ENCODE data around the gene FBXO24. TPM values are rescaled to one million over a fixed set of nuclear protein-coding genes. Genes with fewer than 3 reads are reported as not detected.

Gene FBXO24
- total and polyA plus RNA-seq, 2 of the 8 experiments (the other 6 are each of a cell fraction or from before 2014, with no cell fraction given): 0.35 to 0.57 TPM

DNA sequence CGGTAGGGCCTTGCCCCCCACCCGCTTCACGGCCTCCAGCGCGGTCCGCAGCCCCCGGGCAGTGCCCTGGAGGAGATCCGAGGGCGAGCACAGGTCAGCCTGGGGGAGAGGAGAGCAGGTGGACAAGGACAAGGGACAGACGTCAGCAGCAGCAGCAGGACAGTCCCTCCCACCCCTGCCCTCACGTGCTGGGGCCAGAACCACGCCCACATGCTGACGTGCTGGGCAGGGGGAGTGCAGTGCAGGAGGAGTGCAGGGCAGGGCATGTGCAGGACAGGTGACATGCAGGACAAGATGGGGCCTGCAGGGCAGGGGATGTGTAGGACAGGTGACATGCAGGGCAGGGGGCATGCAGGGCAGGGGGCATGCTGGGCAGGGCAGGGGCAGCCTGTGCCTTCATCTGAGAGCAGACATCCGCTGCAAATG lies 10.9 kb upstream of the FBXO24 start:
- Histone ChIP-seq H2BK12ac (ENCODE audit: low read depth, low read length) (no peak overlapping the region), H4K5ac (ENCODE audit: insufficient read length, low read depth, low read length) (no peak overlapping the region), H2AK5ac (ENCODE audit: low read depth, low read length) (no peak overlapping the region), H2BK120ac (replicated peaks; ENCODE audit: low read depth, low read length) (no peak overlapping the region), H2BK5ac (ENCODE audit: low read depth, low read length) (no peak overlapping the region), H2BK20ac (ENCODE audit: low read length) (no peak overlapping the region), H3K4me2 (ENCODE audit: insufficient read depth in 1 of 2, low read depth in 2 of 2, low read length in 2 of 2) (no peak overlapping the region), H3K79me1 (ENCODE audit: low read depth, low read length) (peaks cover 3% of the 10 kb centered on the region; the same call in 1 of the 2 replicates), H3K23ac (ENCODE audit: insufficient read length) (no peak overlapping the region), H3K4me3 (ENCODE audit: extremely low read depth in 1 of 4, insufficient read depth in 2 of 4, low read depth in 3 of 4, low read length in 4 of 4) (no peak overlapping the region), H3K4me1 (replicated peaks in 1 of 4; ENCODE audit: control insufficient read depth in 3 of 4, insufficient read depth in 4 of 4, low read length in 3 of 4) (peaks cover 0 to 26% (median 20%) of the 10 kb centered on the region in 4 experiments; a peak in 6 of 7 replicates), H3K14ac (ENCODE audit: insufficient read length) (no peak overlapping the region), H3K9ac (replicated peaks in 1 of 4; ENCODE audit: extremely low read depth in 1 of 4, low read depth in 3 of 4, low read length in 3 of 4) (no peak overlapping the region), H3K27ac (ENCODE audit: low read depth, low read length) (no peak overlapping the region), H2BK15ac (ENCODE audit: low read length) (no peak overlapping the region), H3K79me2 (ENCODE audit: control insufficient read depth in 1 of 2, insufficient read depth in 2 of 2, low read length in 2 of 2) (no peaks in the 10 kb centered on the region), H2AFZ (ENCODE audit: low read length) (no peak overlapping the region), H3K36me3 (ENCODE audit: control insufficient read depth in 2 of 4, insufficient read depth in 4 of 4, low read length in 3 of 4) (peaks cover 3 to 24% (median 19%) of the 10 kb centered on the region in 4 experiments; a peak in 5 of 8 replicates), H4K91ac (replicated peaks; ENCODE audit: insufficient read length, low read length) (no peak overlapping the region), H3K9me3 (ENCODE audit: insufficient read depth in 2 of 2, low read depth in 1 of 2, low read length in 1 of 2) (no peaks in the 10 kb centered on the region), H3K23me2 (ENCODE audit: low read depth, low read length) (peaks cover 2% of the 10 kb centered on the region; the same call in 1 of the 2 replicates), H4K8ac (ENCODE audit: extremely low read depth, insufficient read depth, low read length) (no peak overlapping the region), H3K56ac (replicated peaks; ENCODE audit: insufficient read length, low read depth, low read length) (no peak overlapping the region), H4K20me1 (replicated peaks in 1 of 2; ENCODE audit: control insufficient read depth in 1 of 2, insufficient read depth in 2 of 2, low read length in 2 of 2) (peaks cover 0 to 11% of the 10 kb centered on the region in 2 experiments), H3K4ac (replicated peaks; ENCODE audit: insufficient read length, low read depth, low read length) (no peak overlapping the region), H3K27me3 (replicated peaks in 1 of 4; ENCODE audit: control insufficient read depth in 3 of 4, extremely low read depth in 1 of 4, insufficient read depth in 3 of 4, low read length in 3 of 4) (peaks cover 0 to 4% (median under 1%) of the 10 kb centered on the region in 4 experiments; a peak in 1 of 7 replicates), H3K18ac (ENCODE audit: extremely low read depth, low read length) (no peak overlapping the region)
- FAIRE-seq (no peak), DNase-seq (ENCODE audit: low read depth in 1 of 2, low spot score in 2 of 2) (no peak)
- CTCF ChIA-PET (ENCODE audit: partially characterized antibody): interaction anchor here (1.3 to 4.8 kb wide), 2 partner anchors 9 to 11 kb away, joined by 5 to 53 read pairs; partner anchors contain the start of genes FBXO24 and LRCH4
- 84% methylated on average over 8 of the region's 14 CpGs; no CpG with 5 or more reads in 1 of the 2 experiments for WGBS, 2 experiments (ENCODE audit: extremely low coverage in 1 of 2, insufficient coverage in 1 of 2, insufficient read length in 1 of 2, insufficient replicate concordance in 2 of 2, low coverage in 1 of 2, low lambda C conversion rate in 2 of 2, missing lambda C conversion rate in 1 of 2)
- POLR2A ChIA-PET (ENCODE audit: partially characterized antibody): interaction anchor here (2.6 to 4.8 kb wide), 2 partner anchors 9 to 11 kb away, joined by 10 to 83 read pairs; partner anchors contain the start of genes FBXO24 and LRCH4
- TF ChIP-seq SAP30 (IDR thresholded peaks at IDR 0.05; ENCODE audit: insufficient read depth, insufficient replicate concordance, low read length): no peak
- TF ChIP-seq E2F6 (IDR thresholded peaks at IDR 0.05): no peak
- no peak for TF ChIP-seq SUZ12 (IDR thresholded peaks at IDR 0.05; ENCODE audit: low read length)
- TF ChIP-seq GABPA (IDR thresholded peaks at IDR 0.05; ENCODE audit: borderline replicate concordance, insufficient read depth, low read length): no peak
- no peak for TF ChIP-seq CTCF (IDR thresholded peaks at IDR 0.05; ENCODE audit: control extremely low read depth in 1 of 3, insufficient read depth in 1 of 3, low read depth in 1 of 3, low read length in 3 of 3)
- TF ChIP-seq CTBP2 (IDR thresholded peaks at IDR 0.05; ENCODE audit: borderline replicate concordance, insufficient read depth, insufficient read length, low read length): no peak
- TF ChIP-seq, protein P1, sequence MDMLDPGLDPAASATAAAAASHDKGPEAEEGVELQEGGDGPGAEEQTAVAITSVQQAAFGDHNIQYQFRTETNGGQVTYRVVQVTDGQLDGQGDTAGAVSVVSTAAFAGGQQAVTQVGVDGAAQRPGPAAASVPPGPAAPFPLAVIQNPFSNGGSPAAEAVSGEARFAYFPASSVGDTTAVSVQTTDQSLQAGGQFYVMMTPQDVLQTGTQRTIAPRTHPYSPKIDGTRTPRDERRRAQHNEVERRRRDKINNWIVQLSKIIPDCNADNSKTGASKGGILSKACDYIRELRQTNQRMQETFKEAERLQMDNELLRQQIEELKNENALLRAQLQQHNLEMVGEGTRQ (IDR thresholded peaks at IDR 0.05; ENCODE audit: low read length): no peak

Measured in H1 (cell line).